Activated T-cell treated with anti-CD3 and anti-CD28 coated beads, Interleukin-2, amount 50 U/mL, for 24 hours (primary cell): ENCODE results near the gene RIMBP2.
"Not testable (repeated sequence)": the region's sequence is repeated elsewhere in the genome, so short reads cannot be mapped to it uniquely, and the experiment has no call there.

ENCODE experiments used
- DNase-seq: peaks from one replicate; pipeline ENCODE4 v3.0.0-alpha.2; 2020
- H3K27ac Mint-ChIP-seq: 2 replicates; pipeline ENCODE4 v1.8.0; 2020; ENCODE audit warnings: mild to moderate bottlenecking, mixed read lengths
- H3K27me3 Mint-ChIP-seq: 2 replicates; pipeline ENCODE4 v1.8.0; 2020; ENCODE audit warnings: mixed read lengths
- H3K36me3 Mint-ChIP-seq: 2 replicates; pipeline ENCODE4 v1.8.0; 2020; ENCODE audit warnings: low read depth, mixed read lengths
- H3K4me1 Mint-ChIP-seq: 2 replicates; pipeline ENCODE4 v1.8.0; 2020; ENCODE audit warnings: low read depth, mixed read lengths
- H3K4me3 Mint-ChIP-seq: 2 replicates; pipeline ENCODE4 v1.8.0; 2020; ENCODE audit warnings: mild to moderate bottlenecking, moderate library complexity, mixed read lengths
- H3K9me3 Mint-ChIP-seq: 2 replicates; pipeline ENCODE4 v1.8.0; 2020; ENCODE audit warnings: mixed read lengths

The RIMBP2 gene

DNA sequence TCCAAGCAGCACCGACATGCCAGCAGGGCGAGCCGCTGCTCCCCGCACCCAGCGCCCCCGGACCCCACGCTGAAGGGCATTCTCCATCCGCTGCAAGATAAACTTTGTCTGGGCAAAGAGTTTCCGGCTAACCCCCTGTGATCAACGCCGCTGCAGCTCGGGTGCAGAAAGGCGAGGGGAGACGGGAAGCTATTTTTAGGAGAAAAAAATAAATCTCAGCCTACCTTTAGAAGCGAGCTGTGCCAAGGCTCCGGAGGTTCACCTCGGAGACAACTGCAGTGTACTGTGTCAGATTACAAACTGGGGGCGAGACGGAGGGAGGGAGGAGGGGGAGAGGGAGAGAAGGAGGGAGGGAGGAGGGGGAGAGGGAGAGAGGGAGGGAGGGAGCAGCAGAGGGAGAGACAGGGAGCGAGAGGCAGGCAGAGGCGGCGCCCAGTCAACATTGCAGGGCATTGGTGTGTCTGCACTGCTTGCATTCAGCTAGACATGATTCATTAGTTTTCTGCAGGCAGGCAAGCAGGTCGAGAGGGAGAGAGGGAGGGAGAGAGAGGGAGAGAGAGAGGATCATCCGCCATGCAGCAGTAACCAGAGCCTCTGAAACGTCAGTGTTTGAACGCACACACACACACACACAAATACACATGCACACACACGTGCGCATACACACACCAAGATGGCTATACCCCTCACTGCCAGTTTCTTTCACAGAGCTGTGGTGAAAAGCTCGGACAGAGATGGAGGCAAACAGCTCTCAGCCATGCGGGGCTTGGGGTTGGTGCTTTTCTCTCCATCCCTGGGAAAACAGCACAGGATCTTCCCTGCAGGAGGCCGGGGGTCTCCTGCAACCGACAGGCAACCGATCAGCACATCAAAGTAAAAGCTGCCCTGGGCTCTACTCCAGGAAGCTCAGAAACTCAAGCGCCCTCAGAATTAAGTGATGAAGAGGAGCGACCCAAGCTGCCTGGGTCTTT, at the start of gene RIMBP2:
TSS of gene RIMBP2 (minus strand) at position 302 of the 971 bp plus-strand sequence. CDS start 237,286 bp downstream, outside the sequence.
- H3K9me3 Mint-ChIP-seq: peaks cover 3% of the 10 kb centered on the region
- H3K27me3 Mint-ChIP-seq: peaks cover 69% of the 10 kb centered on the region
- no peak within 1 kb of the TSS for H3K4me3 Mint-ChIP-seq
- H3K4me1 Mint-ChIP-seq: peaks cover 13% of the 10 kb centered on the region
- no peaks in the 10 kb centered on the region for H3K36me3 Mint-ChIP-seq
- H3K27ac Mint-ChIP-seq: no peak within 1 kb of the TSS
- DNase-seq: no peak

- no peak overlapping the region for H3K4me3 Mint-ChIP-seq
- no peak overlapping the region for H3K27ac Mint-ChIP-seq
- no peaks in the 10 kb centered on the region for H3K9me3 Mint-ChIP-seq
- no peaks in the 10 kb centered on the region for H3K36me3 Mint-ChIP-seq
- H3K27me3 Mint-ChIP-seq: peaks cover 35% of the 10 kb centered on the region
- no peak for DNase-seq
- peaks cover 7% of the 10 kb centered on the region for H3K4me1 Mint-ChIP-seq
Measured at GRCh38 chr12:130765186-130765659, 49.1 kb upstream of the RIMBP2 start.

- Mint-ChIP-seq H3K27me3 (peaks cover 34% of the 10 kb centered on the region), H3K27ac (no peak overlapping the region), H3K4me3 (no peak overlapping the region), H3K36me3 (no peaks in the 10 kb centered on the region), H3K9me3 (no peaks in the 10 kb centered on the region), H3K4me1 (peaks cover 7% of the 10 kb centered on the region)
- no peak for DNase-seq
Measured at GRCh38 chr12:130764475-130765185, 48.5 kb upstream of the RIMBP2 start.

DNA sequence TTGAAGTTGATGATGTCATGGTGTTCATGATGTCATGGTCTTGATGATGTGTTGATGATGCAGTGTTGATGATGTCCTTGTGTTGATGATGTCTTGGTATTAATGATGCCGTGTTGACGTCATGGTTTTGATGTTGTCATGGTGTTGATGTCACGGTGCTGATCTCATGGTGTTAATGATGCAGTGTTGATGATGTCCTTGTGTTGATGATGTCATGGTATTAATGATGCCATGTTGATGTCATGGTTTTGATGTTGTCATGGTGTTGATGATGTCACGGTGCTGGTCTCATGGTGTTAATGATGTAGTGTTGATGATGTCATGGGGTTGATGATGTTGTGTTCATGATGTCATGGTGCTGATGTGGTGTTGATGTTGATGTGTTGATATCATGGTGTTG, 48.0 kb upstream of the RIMBP2 start:
- DNase-seq: no peak
- no peaks in the 10 kb centered on the region for H3K9me3 Mint-ChIP-seq
- peaks cover 34% of the 10 kb centered on the region for H3K27me3 Mint-ChIP-seq
- H3K27ac Mint-ChIP-seq: no peak overlapping the region
- no peak overlapping the region for H3K4me3 Mint-ChIP-seq
- H3K36me3 Mint-ChIP-seq: no peaks in the 10 kb centered on the region
- H3K4me1 Mint-ChIP-seq: peaks cover 7% of the 10 kb centered on the region

DNA sequence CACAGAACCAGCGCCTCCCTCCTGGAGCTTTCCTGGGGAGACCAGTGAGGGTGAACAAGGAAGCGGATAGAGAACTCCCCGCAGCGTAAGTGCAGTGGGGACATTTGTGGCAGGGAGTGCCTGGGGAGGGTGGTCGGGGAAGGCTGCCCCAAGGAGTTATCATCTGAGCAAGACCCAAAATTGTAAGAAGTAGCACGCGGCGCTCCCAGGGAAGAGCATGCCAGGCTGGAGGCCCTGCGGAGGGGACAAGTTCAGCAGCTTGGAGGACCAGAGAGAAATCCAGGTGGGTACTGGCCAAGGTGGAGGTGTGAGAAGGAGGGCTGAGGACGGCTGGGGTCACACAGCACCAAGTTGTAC, 46.2 kb upstream of the RIMBP2 start:
- Mint-ChIP-seq H3K9me3 (no peaks in the 10 kb centered on the region), H3K36me3 (no peaks in the 10 kb centered on the region), H3K27me3 (peaks cover 27% of the 10 kb centered on the region), H3K4me1 (peaks cover 7% of the 10 kb centered on the region), H3K27ac (no peak overlapping the region), H3K4me3 (peak overlapping the region; percentile 56)
- no peak for DNase-seq

- Mint-ChIP-seq H3K36me3 (no peaks in the 10 kb centered on the region), H3K4me1 (peaks cover 7% of the 10 kb centered on the region), H3K9me3 (no peaks in the 10 kb centered on the region), H3K4me3 (peak overlapping the region; percentile 56), H3K27ac (no peak overlapping the region), H3K27me3 (peaks cover 27% of the 10 kb centered on the region)
- peak; percentile 78 for DNase-seq
Measured at GRCh38 chr12:130761537-130762318, 45.6 kb upstream of the RIMBP2 start.

DNA sequence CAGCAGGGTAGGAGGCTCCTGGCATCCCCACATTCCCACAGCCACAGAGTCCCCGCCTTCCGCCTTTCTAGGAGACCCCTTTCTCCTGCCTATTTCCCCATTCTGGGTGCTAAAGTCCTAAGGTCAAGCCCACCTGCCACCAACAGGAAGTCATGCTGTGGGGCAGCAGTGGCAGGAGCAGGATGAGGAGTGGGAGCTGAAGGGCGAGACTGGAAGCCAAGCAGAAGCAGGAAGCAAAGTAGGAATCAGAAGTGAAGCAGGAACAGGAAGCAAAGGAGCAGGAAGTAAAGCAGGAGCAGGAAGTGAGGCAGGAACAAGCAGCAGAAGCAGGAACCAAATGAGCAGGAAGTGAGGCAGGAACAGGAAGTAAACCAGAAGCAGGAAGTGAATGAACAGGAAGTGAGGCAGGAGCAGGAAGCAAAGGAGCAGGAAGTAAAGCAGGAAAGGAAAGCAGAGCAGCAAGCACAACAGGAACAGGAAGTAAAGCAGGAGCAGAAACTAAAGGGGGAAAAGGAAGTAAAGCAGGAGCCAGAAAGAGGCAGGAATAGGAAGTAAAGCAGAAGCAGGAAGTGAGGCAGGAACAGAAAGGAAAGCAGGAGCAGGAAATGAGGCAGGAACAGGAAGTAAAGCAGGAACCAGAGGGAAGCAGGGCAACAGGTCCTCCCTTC, 38.3 kb upstream of the RIMBP2 start:
- peaks cover 13% of the 10 kb centered on the region for H3K9me3 Mint-ChIP-seq
- H3K36me3 Mint-ChIP-seq: peaks cover 4% of the 10 kb centered on the region
- peak overlapping the region; percentile 81 for H3K27ac Mint-ChIP-seq
- DNase-seq: no peak
- no peak overlapping the region for H3K4me3 Mint-ChIP-seq
- H3K4me1 Mint-ChIP-seq: peaks cover 5% of the 10 kb centered on the region
- no peaks in the 10 kb centered on the region for H3K27me3 Mint-ChIP-seq

- no peaks in the 10 kb centered on the region for H3K27me3 Mint-ChIP-seq
- peaks cover 4% of the 10 kb centered on the region for H3K36me3 Mint-ChIP-seq
- no peak for DNase-seq
- no peak overlapping the region for H3K4me3 Mint-ChIP-seq
- H3K9me3 Mint-ChIP-seq: peaks cover 13% of the 10 kb centered on the region
- H3K27ac Mint-ChIP-seq: no peak overlapping the region
- H3K4me1 Mint-ChIP-seq: peaks cover 11% of the 10 kb centered on the region
Measured at GRCh38 chr12:130752692-130753230, 36.7 kb upstream of the RIMBP2 start.

GRCh38 chr12:130752037-130752436, 35.9 kb upstream of the RIMBP2 start:
- H3K27ac Mint-ChIP-seq, H3K36me3 Mint-ChIP-seq, H3K4me3 Mint-ChIP-seq, H3K27me3 Mint-ChIP-seq, DNase-seq: not testable (repeated sequence)
- peaks cover 13% of the 10 kb centered on the region for H3K9me3 Mint-ChIP-seq
- peaks cover 11% of the 10 kb centered on the region for H3K4me1 Mint-ChIP-seq

- DNase-seq: no peak
- H3K27me3 Mint-ChIP-seq: peaks cover 9% of the 10 kb centered on the region
- no peak overlapping the region for H3K27ac Mint-ChIP-seq
- H3K4me1 Mint-ChIP-seq: peaks cover 6% of the 10 kb centered on the region
- no peak overlapping the region for H3K4me3 Mint-ChIP-seq
- peaks cover 3% of the 10 kb centered on the region for H3K9me3 Mint-ChIP-seq
- no peaks in the 10 kb centered on the region for H3K36me3 Mint-ChIP-seq
Measured at GRCh38 chr12:130748786-130749185, 32.7 kb upstream of the RIMBP2 start.

DNA sequence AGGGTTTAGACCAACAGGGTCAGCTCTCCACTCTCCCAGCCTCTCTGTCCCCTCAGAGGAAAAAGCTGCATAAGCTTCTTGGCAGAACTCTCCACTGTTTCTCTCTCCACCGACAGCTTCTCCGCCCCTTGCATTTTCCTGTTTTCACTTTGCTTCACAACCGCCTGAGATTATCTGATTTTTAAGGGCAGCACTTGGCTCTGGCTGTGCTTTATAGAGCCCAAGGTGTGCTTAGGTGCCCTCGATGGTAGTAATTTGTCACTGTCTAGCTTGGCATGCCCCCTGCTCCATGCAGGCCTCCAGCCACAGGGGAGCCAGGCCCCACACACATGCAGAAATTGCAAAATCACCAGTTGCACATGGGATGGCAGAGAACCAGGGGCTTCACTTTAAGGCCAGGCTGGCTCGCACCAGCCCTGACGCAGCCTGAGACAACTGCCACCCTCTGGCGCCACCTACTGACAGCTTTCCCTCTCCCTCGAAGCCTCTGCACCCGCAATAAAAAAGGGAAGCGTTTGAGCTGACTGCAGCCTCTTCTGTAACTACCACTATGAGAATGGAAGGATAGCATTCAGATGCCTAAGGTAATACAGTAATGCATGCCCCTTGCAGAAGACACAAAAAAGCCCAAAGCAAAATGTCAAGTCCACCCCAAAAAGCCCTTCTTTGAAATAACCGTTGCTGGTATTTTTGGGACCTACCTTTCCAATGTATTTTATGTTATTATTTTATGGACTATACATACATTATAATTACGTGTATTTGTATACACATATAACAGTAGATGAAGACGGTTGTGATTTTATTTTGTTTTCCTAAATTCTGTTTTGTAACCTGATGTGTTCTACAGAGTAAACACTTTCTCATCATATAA, 32.0 kb upstream of the RIMBP2 start:
- H3K36me3 Mint-ChIP-seq: no peaks in the 10 kb centered on the region
- no peak overlapping the region for H3K4me3 Mint-ChIP-seq
- H3K9me3 Mint-ChIP-seq: no peaks in the 10 kb centered on the region
- peaks cover 12% of the 10 kb centered on the region for H3K27me3 Mint-ChIP-seq
- peaks cover 6% of the 10 kb centered on the region for H3K4me1 Mint-ChIP-seq
- H3K27ac Mint-ChIP-seq: no peak overlapping the region
- DNase-seq: peak; percentile 80

- Mint-ChIP-seq H3K9me3 (no peaks in the 10 kb centered on the region), H3K36me3 (no peaks in the 10 kb centered on the region), H3K4me3 (no peak overlapping the region), H3K27ac (no peak overlapping the region), H3K27me3 (peaks cover 18% of the 10 kb centered on the region), H3K4me1 (peaks cover 6% of the 10 kb centered on the region)
- no peak for DNase-seq
Measured at GRCh38 chr12:130746546-130746945, 30.4 kb upstream of the RIMBP2 start.

GRCh38 chr12:130745921-130746320, 29.8 kb upstream of the RIMBP2 start:
- peaks cover 6% of the 10 kb centered on the region for H3K4me1 Mint-ChIP-seq
- H3K36me3 Mint-ChIP-seq: no peaks in the 10 kb centered on the region
- no peak overlapping the region for H3K27ac Mint-ChIP-seq
- H3K27me3 Mint-ChIP-seq: peaks cover 23% of the 10 kb centered on the region
- DNase-seq: no peak
- H3K4me3 Mint-ChIP-seq: no peak overlapping the region
- no peaks in the 10 kb centered on the region for H3K9me3 Mint-ChIP-seq
